ENCODE data around the gene ADA.

DNA sequence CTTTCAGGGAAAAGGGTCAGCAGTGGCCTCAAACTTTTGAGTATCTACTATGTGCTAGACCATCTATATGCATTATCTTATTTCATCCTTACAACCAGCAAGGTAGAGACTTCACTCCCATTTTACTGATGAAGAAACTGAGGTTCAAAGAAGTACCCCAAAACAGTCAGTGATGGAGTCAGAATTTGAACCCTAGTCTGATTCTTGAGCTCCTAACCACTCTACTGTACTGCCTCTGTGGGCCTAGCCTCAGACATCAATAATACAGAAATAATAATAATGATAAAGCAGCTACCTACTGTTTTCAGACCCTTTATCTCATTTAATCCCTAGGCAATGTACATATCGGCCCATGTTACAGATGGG, 8.4 kb downstream of the ADA start:
- TF ChIP-seq, protein P1, sequence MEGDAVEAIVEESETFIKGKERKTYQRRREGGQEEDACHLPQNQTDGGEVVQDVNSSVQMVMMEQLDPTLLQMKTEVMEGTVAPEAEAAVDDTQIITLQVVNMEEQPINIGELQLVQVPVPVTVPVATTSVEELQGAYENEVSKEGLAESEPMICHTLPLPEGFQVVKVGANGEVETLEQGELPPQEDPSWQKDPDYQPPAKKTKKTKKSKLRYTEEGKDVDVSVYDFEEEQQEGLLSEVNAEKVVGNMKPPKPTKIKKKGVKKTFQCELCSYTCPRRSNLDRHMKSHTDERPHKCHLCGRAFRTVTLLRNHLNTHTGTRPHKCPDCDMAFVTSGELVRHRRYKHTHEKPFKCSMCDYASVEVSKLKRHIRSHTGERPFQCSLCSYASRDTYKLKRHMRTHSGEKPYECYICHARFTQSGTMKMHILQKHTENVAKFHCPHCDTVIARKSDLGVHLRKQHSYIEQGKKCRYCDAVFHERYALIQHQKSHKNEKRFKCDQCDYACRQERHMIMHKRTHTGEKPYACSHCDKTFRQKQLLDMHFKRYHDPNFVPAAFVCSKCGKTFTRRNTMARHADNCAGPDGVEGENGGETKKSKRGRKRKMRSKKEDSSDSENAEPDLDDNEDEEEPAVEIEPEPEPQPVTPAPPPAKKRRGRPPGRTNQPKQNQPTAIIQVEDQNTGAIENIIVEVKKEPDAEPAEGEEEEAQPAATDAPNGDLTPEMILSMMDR (conservative IDR thresholded peaks at IDR 0.05), result no peak
- no peak for TF ChIP-seq EZH2 (IDR thresholded peaks at IDR 0.05; ENCODE audit: low read depth)

Measured in PC-9 (cell line).